HG02588 (cell line): ENCODE data around the gene EVPL.
"Not testable (repeated sequence)": the region's sequence is repeated elsewhere in the genome, so short reads cannot be mapped to it uniquely, and the experiment has no call there.

Experiments used
- ATAC-seq: cut with Tn5 transposase; IDR thresholded peaks from one replicate; pipeline ENCODE4 v1.9.1; 2021; ENCODE audit warnings: mild to moderate bottlenecking, moderate library complexity; ENCODE audit not compliant: unreplicated experiment

Gene EVPL

DNA sequence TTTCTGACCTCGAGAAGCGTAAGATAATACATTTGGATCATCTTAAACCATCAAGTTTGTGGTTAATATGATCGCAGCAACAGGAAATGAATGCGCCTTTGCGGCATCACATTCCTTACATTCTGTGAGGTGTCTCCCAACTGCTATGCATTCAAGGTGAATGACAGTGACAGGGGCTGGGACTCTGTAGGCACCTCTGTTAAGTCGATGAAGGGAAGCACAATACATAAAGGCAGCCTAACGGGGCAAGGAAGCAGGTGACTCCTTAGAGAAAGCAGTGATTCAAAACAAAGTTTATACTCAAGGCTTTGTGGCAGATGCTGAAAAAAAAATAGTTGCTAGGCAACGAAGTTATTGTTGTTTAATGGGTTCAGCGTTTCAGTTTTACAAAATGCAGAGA is 21.6 kb upstream of the EVPL start:
- no peak for ATAC-seq

DNA sequence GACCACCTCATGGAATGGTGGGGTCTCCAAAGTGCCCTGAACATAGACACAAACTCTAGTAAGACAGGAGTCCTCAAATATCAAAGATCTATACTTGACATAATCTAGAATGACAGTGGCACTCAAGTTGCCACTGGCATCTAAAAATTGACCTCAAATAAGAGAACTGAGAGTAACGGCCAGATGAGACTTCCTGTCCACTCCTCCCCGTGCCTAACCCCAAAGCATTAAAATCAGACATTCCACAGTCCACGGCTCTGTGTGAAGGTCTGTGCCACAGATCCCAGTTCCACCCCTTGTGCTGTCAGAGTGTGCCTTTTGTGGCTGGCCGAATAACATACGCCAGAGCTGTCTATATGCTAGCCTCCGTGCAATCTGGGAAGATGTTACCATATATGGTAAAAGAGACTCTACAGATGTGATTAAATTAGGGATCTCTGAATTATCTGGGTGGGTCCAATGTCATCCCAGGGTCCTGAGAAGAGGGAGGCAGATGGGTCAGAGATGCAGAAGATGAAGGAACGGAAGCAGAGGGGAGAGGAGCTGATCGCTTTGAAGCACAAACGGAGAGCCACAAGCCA is 21.0 kb upstream of the EVPL start:
- ATAC-seq: no peak

DNA sequence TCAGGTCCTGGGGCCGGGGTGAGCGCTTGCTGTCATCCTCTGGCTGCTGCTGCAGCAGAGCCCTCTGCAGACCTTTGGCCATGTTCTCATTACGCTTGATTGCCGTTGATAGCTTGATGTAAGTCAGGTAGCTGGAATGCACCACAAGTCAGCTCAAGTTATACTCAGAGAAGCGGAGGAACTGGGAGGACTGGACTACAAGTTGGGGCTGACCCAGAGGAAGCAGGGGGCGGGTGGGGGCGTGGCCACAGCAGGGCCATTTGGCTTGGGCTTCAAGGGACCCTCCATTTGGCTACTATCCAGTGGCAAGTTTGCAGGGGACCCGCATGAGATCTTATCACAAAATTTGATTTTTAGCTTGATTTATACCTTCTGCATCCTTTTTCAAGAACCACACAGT is 19.0 kb upstream of the EVPL start:
- ATAC-seq: no peak

DNA sequence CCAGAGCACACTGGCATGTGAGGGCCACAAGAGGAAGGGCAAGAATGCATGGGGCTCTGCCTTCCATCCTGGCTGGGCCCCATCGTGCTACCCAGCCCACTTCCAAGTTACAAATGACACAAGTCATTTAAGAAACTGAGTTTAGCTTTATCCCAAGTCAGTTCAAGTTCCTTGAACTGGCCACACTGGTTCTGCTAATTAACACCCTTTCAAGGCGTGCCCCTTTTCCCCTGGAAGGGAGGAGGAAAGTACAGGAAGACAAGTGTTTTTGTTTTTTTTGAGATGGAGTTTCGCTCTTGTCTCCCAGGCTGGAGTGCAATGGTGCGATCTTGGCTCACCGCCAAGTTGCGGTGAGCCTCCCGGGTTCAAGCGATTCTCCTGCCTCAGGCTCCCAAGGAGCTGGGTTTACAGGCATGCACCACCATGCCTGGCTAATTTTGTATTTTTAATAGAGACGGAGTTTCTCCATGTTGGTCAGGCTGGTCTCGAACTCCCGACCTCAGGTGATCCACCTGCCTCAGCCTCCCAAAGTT is 17.4 kb upstream of the EVPL start:
- ATAC-seq: not testable (repeated sequence)

DNA sequence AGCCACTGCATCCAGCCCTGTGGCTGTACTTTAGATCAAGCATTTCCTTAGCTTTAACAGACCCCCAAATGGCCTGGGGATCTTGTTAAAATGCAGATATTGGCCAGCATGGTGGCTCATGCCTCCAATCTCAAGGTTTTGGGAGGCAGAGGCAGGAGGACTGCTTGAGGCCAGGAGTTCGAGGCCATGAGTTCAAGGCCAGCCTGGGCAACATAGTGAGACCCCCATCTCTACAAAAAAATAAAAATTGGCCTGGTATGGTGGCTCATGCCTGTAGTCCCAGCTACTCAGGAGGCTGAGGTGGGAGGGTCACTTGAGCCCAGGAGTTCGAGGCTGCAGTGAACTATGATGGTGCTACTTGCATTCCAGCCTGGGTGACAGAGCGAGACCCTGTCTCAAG is 15.8 kb upstream of the EVPL start:
- not testable (repeated sequence) for ATAC-seq

DNA sequence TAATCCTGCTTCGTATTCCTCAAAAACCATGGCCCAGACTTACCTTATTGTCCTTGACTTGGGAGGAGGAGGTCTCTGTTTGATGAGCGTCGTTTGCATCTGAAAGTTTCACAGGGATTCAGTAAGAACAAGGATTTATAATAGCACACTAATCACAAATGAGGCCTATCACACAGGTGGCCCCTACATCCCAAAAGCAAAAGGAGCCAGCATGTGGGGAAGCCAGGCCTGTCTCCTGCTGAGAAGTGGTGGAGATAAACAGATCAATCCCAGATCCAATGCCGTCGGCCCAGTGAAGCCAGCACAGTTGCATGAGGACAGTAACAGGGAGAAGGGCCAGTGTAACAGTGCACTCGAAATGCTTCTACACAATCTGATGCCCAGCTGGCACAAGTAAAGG is 13.3 kb upstream of the EVPL start:
- no peak for ATAC-seq

DNA sequence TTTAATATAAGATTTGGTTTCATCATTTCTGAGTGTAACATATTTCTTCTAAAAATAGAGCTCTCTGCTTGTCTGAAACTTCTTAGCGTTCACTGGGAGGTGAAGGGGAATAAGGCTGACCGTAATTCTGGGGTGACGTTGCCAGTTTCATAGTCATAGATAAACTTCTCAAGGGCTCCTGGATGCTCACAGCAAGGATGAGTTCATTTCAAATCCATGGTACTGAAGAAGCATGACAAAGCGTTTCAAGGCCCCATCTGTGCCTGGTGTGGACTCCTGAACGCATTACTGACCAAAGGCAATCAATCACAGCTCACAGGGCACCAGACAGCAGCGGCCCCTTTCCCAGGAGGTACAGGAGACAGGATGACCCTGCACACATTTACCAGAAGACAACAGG is 12.0 kb upstream of the EVPL start:
- no peak for ATAC-seq

DNA sequence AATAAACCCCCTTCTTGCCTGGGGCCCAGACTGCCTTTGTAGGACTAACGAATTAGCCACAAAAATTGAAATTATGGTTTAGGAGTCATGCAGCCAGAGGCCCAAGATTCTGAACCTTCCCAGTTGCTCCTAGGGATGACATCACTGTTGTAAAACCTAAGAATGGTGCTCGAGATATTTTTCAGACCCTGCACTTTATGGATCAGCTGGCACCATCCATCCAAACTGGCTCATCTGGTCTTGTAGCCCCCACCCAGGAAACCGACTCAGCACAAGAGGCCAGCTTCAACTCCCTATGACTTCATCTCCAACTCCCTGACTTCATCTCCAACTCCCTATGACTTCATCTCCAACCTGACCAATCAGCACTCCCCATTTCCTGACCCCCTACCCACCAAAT is 10.9 kb upstream of the EVPL start:
- no peak for ATAC-seq

DNA sequence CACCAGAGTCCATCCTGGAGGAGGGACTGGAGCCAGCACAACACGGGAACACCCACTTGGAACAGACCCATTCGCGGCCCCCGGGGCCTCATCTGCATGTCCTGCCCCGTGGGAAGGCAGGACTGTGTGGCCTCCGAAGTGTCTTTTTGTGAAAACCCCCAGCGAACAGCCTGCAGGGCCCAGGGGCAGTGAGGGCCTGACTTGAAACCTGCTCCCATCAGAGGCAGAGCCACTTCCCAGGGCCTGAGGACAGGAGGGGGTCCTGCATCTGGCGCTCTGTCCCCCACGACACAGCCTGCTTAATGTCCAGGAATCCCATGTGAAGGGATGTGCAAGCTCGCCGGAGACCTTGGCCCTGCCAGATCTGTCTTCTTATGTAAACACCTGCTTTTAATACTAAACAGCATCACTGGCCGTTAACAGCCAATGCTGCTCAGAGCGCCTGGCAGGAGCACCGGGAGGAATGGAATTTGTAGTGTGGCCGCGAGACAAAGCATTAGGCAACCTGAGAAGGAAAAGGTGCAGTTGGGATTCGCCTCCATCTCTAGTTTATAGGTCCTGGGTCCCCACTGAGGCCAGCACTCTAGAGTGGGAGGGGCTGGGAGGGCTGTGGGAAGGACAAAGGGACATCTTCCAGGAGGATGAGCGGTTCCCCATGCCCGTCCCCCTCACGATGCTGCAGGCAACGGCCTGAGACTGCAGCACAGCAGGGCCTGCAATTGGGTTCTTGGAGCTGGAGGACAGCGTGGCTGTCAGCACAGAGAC is 9.6 kb upstream of the EVPL start:
- ATAC-seq: no peak

DNA sequence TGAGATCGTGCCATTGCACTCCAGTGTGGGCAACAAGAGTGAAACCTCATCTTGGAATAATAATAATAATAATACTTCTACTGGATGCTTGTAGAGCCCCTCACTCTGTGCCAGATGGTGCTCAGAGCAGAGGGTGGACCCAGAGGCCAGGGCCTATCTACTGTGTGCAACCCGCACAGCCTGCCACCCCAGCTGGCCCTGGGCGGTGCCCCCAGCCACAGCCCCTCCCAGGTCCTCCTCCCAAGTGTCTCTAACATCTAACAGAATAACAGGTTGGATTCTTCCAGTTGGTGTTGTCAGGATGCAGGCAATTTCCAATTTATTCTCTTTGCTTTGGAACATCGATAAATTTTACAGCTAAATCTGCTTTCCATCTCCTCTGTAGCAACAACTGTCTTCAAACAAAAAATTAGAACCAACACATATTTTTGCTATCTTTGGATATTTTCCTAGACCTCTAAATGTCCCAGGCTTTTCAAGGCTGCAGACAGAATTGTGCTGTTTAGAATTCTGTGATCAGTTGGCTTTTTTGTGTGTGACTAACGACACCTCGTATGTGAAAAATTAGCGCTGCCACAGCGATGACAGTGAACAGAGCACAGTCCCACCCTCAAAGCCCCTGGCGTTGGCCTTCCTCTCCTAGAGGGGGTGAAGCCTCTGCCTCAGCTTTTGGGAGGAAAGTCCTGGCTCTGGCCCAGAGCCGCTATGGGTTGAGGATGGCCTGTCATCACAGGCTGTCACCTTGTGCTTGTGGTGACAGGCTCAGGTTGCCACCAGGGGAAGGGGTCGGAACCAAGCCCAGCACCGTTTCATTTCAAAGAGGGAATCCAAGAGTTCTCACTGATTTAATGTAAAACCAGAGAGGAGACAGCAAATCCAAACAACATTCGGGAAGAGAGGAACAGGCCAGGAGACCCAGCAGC is 7.6 kb upstream of the EVPL start:
- no peak for ATAC-seq

DNA sequence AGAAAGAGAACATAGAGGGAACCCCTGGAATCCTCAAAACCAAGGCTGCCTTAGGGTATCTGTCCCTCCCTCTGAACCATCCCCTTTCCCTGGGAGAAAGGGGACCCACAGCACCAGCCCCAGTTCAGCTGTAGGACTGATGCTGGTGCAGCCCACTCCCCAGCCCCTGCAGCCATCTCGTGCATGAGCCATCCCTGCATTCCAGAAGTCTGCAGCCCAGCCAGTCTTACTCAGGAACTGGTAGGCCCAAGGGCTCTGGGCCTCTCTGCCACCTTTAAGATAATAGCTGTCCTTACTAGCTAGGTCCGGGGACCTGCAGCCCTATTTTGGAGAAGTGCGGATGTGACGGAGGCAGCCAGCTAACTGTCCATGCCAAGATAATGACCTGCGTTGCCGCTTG is 6.0 kb upstream of the EVPL start:
- no peak for ATAC-seq

DNA sequence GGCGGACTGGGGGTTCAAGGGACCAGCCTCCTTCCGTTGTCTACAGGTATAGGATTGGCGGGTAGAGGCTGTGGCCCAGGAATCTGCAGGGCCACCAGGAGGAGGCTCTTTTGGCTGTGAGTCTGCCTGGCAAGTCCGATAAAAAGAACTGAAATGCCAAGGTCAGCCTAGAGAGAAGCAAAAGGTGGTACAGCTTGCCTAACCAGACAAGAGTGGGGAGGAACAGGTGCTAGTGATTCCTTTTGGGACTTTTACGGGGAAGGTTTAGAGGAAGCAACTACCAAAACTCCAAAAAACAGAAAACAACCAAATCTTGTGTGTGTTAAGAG is 5.6 kb upstream of the EVPL start:
- no peak for ATAC-seq

DNA sequence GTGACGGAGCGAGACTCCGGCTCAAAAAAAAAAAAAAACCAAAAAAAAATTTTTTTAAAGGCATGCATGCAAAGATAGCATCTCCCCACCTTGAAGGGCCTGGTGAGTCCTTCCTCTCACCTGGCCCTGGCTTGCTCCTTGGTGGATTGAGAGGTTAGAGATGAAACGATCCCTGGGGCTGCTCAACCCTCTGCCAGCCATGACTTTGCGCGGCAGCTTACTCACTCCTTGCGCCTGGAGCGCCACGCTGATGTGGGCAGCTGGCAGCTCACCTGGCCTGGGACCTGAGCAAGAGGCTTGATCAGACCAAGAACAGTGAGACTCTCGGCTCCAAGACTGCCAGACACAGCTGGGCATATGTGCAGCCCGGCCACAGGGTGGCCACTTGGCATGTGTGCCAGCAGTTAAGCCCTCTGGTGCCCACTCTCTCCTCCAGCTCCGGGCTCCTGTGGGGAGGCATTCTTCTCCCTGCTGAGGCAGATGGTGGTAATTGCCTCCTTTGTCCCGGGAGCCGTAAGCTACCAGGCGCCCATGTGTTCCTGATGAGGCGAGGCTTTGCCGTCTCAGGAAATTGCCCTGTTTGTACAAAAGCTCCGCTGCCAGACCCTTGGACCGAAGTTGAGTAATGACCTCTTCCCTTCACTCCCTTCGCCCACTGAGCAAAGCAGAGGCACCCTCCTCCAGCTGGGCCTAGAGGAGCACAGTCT is 5.1 kb upstream of the EVPL start:
- no peak for ATAC-seq

DNA sequence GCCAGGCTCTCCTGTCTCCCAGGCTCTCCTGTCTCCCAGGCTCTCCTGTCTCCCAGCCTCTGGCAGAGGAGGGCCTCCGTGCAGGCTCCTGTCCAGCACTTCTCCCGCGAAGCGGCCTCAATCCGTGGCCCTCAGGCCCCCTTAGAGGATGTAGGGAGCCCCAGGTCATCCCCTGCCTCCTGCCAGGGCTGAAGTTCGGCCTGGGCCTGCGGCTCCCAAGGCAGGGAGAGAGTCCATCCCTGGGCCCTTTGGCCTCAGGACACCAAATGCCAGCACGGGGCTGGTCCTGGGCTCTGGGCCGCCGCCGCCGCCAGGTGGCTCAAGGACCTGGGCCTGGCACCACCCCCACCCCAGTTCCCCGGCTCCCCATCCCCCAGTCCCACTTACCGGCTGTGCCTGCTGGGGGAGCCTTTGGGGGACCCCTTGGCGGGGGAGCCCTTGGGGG is 370 bp downstream of the EVPL start:
- ATAC-seq: no peak

DNA sequence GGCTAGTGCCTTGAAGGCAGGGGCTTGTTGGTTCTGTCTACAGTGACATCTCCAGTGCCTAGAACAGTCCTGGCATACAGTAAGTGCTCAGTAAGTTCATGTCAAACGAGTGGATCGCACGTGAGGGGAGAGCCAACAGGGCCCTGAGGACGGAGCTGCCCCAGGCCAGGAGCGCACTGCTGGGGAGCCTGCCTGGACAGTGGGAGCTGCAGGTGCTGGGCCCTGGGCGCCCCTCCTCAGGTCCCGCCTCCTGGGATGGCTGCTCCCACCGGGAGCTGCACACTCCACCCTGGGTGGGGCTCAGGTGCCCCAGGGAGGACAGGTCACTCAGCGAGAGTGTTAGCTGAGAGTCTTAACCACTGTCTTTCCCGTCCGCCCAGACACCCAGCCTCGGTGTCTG is 1.8 kb downstream of the EVPL start:
- ATAC-seq: no peak

DNA sequence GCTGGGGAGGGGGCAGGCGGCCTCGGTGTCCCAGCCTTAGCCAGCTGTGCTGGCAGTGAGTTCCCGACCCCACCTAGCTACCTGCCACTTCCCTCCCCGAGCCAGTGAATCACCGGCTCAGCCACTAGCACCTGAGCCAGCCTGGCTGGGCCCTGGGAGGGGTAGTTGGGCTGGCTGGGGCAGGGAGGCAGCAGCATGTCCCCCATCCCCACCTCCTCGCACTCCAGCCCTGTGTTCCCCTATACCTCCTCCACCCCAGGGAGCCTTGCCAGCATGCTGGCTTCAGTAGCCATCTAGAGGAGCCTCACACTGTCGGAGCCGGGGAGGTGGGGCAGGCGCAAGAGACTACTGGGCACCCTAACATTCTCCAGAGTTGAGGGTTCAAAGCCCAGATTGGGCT is 2.8 kb downstream of the EVPL start:
- ATAC-seq: no peak

DNA sequence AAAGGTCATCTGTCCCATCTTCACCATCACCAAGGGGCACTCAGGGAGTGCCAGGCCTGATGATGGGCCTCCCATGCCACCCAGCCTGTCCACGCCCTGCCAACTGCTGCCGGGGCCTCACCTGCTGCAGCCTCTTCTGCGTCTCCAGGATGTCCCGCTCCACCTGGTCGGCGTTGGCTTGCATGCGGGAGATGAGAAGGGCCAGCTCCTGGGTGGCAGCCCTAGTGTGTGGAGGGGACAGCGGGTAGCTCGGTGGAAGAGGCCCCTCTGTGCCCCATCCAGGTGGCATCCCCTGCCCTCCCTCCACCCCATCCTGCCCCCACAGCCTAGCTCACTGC is 3.2 kb downstream of the EVPL start:
- ATAC-seq: no peak

DNA sequence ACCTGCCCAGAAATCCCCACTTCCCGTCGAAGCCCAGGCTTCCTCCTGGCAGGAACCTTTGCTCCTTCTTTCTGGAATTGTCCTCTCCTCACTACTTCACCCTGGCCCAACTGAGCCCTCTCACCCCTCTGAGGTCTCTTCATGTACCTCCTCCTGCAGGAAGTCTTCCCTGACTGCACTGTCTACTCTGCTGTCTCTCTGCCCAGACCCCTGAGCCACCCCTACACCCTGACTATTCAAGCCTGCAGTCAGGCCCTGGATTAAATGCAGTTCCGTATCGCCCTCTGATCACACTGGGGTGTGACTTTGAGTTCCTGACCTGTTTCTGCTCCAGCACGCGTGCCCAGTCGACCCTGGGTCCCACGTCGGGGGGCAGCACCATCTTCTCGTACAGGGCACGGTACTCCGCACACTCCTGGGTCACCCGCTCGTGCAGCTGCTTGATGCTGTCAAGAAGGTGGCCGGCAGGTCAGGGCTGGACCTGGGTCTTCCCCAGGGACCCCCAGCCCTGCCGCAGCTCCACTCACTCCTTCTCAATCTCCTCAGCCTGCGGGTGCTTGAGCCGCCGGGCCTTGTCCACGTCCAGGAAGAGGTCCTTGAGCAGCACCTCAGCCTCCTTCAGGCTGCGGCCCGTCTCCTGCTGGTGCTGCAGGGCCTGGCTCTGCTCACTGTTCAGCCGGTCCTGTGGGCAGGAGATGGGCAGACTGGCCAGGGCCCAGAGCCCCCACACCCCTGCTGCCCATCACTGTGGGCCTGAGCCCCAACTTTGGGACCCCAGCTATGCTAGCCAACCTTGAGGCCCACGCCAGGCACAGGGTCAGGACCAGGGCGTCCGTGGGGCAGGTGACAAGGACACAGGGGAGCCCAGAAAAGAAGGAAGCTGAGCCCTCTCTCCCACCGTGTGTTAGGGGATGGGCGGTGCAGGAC is 3.9 kb downstream of the EVPL start:
- ATAC-seq: no peak

DNA sequence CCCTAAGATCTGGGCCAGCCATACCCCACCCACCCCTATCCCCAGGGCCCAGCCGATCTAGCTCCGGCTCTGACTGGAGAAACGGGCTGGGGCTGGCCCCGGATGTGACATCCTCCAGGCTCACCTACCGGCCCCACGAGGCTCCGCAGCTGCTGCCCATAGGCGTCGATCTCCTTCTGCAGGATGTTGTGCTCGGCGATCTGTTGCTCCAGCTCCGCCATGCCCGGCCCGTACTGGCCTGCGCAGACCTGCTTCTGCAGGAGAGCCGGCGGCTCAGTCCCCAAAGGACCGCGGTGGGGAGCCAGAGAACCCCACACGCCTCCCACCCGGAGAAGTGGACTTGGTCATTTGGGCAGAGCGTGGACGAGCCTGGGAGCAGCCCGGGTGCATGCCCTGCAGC is 4.8 kb downstream of the EVPL start:
- no peak for ATAC-seq

DNA sequence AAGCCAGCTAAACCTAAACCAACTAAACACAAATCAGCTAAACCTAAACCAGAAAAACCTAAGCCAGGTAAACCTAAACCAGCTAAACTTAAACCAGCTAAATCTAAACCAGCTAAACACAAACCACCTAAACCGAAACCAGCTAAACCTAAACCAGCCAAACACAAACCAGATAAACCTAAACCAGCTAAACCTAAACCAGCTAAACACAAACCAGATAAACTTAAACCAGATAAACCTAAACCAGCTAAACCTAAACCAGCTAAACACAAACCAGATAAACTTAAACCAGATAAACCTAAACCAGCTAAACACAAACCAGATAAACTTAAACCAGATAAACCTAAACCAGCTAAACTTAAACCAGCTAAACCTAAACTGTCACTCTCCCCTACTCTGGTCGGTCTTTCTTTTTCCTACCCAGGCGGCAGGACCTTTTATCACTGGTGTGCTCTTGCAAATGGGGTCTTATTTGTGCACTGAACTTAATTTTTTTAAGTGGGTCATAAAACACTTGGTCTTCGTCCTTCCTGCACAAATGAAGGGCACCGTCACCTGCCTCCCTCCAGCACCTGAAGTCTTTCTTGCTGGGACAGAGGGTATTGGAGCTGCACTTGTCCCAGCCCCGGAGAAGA is 7.2 kb downstream of the EVPL start:
- no peak for ATAC-seq
